BLaER1 treated with 17β-estradiol and CSF1 and Interleukin-3, amounts not matched to agents 10 nM and 100 nM (cell line): ENCODE data around the gene CHRNB1.
A peak's percentile ranks its signal among the peaks of the same experiment; 100 is the strongest.

ENCODE experiments used
- H3K27ac ChIP-seq, 11 experiments: shearing (Covaris generic); formaldehyde crosslinking; 2 replicates each; pipeline ENCODE4 v1.8.1; 2022
- H3K27me3 ChIP-seq, 11 experiments: shearing (Covaris generic); formaldehyde crosslinking; 2 replicates each; pipeline ENCODE4 v1.8.1; 2022
- H3K36me3 ChIP-seq, 11 experiments: shearing (Covaris generic); formaldehyde crosslinking; 2 replicates each; pipeline ENCODE4 v1.8.1; 2022
- H3K4me1 ChIP-seq, 10 experiments: shearing (Covaris generic); formaldehyde crosslinking; 2 replicates each; pipeline ENCODE4 v1.8.1; 2022
- H3K4me2 ChIP-seq, 11 experiments: shearing (Covaris generic); formaldehyde crosslinking; 2 replicates each; pipeline ENCODE4 v1.8.1; 2022
- H3K4me3 ChIP-seq, 10 experiments: shearing (Covaris generic); formaldehyde crosslinking; 2 replicates each; pipeline ENCODE4 v1.8.1; 2022
- H3K9ac ChIP-seq, 11 experiments: shearing (Covaris generic); formaldehyde crosslinking; 2 replicates each; pipeline ENCODE4 v1.8.1; 2022
- H3K9me3 ChIP-seq, 11 experiments: shearing (Covaris generic); formaldehyde crosslinking; replicated peaks in 1 of 11; 2 replicates each; pipeline ENCODE4 v1.8.1; 2022
- H4K20me1 ChIP-seq, 11 experiments: shearing (Covaris generic); formaldehyde crosslinking; 2 replicates each; pipeline ENCODE4 v1.8.1; 2022
- Cebpa-rat ChIP-seq, 11 experiments: shearing (Covaris generic); IDR thresholded peaks; 2 replicates each; pipeline ENCODE4 v1.8.1; 2022

Gene CHRNB1

GRCh38 chr17:7445619-7445968 lies 733 bp downstream of the CHRNB1 start:
- Histone ChIP-seq H3K4me2 (peak overlapping the region; percentile 81 to 96 (median 87)), H3K9me3 (no peaks in the 10 kb centered on the region), H3K9ac (no peak overlapping the region), H3K4me3 (peak overlapping the region in 7 of 10 experiments; percentile 42 to 64 (median 51); a peak in 10 of 20 replicates), H3K27me3 (peaks cover 80 to 89% (median 83%) of the 10 kb centered on the region in 11 experiments), H3K27ac (no peak overlapping the region), H3K4me1 (peaks cover 13 to 23% (median 19%) of the 10 kb centered on the region in 10 experiments), H4K20me1 (peaks cover 0 to 31% (median 10%) of the 10 kb centered on the region in 11 experiments; a peak in 12 of 22 replicates), H3K36me3 (no peaks in the 10 kb centered on the region)
- no peak for TF ChIP-seq Cebpa-rat (IDR thresholded peaks at IDR 0.05)

- no peak for TF ChIP-seq Cebpa-rat (IDR thresholded peaks at IDR 0.05)
- peaks cover 0 to 19% (median 6%) of the 10 kb centered on the region in 11 experiments; a peak in 9 of 22 replicates for H4K20me1 ChIP-seq
- no peaks in the 10 kb centered on the region for H3K9me3 ChIP-seq
- no peak overlapping the region for H3K27ac ChIP-seq
- H3K9ac ChIP-seq = no peak overlapping the region
- H3K4me2 ChIP-seq = no peak overlapping the region
- H3K27me3 ChIP-seq = peaks cover 51 to 60% (median 54%) of the 10 kb centered on the region in 11 experiments
- H3K4me1 ChIP-seq = peaks cover 10 to 18% (median 15%) of the 10 kb centered on the region in 10 experiments
- H3K4me3 ChIP-seq = no peak overlapping the region
- H3K36me3 ChIP-seq = no peaks in the 10 kb centered on the region
These were observed 3.6 kb downstream of the CHRNB1 start for GRCh38 chr17:7448461-7448860.

GRCh38 chr17:7459961-7460545 lies 15.2 kb downstream of the CHRNB1 start:
- Histone ChIP-seq H3K4me1 (peaks cover 13 to 26% (median 20%) of the 10 kb centered on the region in 10 experiments), H3K27me3 (no peaks in the 10 kb centered on the region), H3K27ac (peak overlapping the region in 10 of 11 experiments; percentile 18 to 66 (median 44); a peak in 16 of 22 replicates), H3K36me3 (peaks cover 26 to 49% (median 36%) of the 10 kb centered on the region in 11 experiments), H3K4me3 (no peak overlapping the region), H3K9ac (no peak overlapping the region), H4K20me1 (no peaks in the 10 kb centered on the region; a peak in 2 of 22 replicates), H3K9me3 (no peaks in the 10 kb centered on the region), H3K4me2 (peak overlapping the region in 8 of 11 experiments; percentile 10 to 52 (median 28); a peak in 10 of 22 replicates)
- no peak for TF ChIP-seq Cebpa-rat (IDR thresholded peaks at IDR 0.05)

- no peak overlapping the region for H3K9ac ChIP-seq
- H3K27me3 ChIP-seq = no peaks in the 10 kb centered on the region
- H3K9me3 ChIP-seq = no peaks in the 10 kb centered on the region
- H3K4me1 ChIP-seq = peaks cover 12 to 29% (median 21%) of the 10 kb centered on the region in 10 experiments
- H3K4me2 ChIP-seq = peak overlapping the region in 6 of 11 experiments; percentile 10 to 52 (median 36); a peak in 7 of 22 replicates
- no peak overlapping the region for H3K4me3 ChIP-seq
- no peaks in the 10 kb centered on the region; a peak in 2 of 22 replicates for H4K20me1 ChIP-seq
- H3K36me3 ChIP-seq = peaks cover 33 to 58% (median 43%) of the 10 kb centered on the region in 11 experiments
- TF ChIP-seq Cebpa-rat (IDR thresholded peaks at IDR 0.05) = no peak
- H3K27ac ChIP-seq = peak overlapping the region in 7 of 11 experiments; percentile 37 to 66 (median 49); a peak in 10 of 22 replicates
These were observed 16.2 kb downstream of the CHRNB1 start for GRCh38 chr17:7460850-7461660.

DNA sequence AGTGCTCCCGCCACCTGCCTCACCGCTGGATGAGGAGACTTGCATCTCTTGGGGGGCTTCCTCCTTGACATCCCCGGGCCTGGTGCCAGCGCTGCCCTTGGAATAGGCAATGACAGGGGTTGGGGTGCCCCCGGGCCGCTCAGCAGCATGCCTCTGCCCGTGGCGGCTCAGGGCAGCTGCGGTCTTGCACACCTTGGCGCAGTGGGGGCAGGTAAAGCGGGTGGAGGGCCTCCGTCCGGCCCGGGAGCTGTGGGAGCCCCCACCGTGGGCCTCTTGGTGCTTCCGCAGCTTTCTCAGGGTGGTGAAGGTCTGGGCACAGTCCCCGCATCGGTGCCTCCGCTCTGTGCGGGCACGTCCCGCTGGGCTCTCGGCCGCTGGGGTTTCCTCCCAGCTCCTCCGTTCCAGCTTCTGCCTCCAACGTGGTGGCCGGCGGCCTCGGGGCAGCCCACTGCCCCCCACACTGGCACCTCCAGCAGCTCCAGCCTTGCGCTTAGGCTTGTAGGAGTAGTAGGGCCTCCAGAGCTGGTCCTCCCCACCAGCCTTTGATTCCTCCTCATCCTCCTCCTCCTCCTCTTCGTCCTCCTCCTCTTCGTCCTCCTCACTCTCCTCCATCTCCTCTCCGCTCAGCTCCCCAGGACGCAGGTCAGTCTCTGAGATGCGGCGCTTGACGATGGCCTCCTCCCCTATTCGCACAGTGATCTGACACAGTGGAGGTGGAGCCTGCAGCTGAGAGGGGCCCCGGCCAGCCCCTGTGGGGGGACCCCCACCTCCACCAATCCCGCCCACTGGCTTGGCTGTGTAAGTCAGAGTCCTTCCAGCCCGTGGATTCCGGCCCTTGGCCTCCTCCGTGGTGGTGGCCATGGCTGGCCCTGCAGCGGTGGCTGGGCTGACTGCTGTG lies 17.9 kb downstream of the CHRNB1 start:
- Histone ChIP-seq H3K27me3 (no peaks in the 10 kb centered on the region), H3K36me3 (peaks cover 42 to 75% (median 54%) of the 10 kb centered on the region in 11 experiments)
- no peak for TF ChIP-seq Cebpa-rat (IDR thresholded peaks at IDR 0.05)

DNA sequence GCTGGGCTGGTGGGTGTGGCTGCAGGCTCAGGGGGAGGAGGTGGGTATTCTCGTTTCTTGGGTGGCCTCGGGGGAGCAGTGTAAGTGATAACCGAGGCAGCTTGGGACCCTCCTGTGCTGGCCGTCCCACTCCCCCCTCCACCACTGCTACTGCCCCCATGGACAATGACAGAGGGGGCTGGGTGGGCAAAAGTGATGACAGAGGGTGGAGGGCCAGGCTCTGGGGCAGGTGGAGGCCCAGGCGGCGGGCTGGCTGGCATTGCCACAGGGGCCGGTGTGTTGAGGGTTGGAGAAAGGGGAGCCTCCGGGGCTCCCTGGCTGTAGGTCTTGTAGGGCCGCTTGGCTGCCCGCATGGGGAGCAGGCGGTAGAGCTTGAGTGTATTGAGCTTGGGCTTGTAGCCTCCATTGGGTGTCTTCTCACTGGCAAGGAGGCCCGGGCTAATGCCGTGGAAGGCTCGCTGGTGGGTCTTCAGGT lies 18.5 kb downstream of the CHRNB1 start:
- H3K4me3 ChIP-seq = no peak overlapping the region

More for the DNA sequence above, 17.9 kb downstream of the CHRNB1 start:
- H3K9ac ChIP-seq = no peak overlapping the region
- H3K27ac ChIP-seq = no peak overlapping the region
- H4K20me1 ChIP-seq = peaks cover 0 to 13% (median 0%) of the 10 kb centered on the region in 11 experiments; a peak in 6 of 22 replicates
- no peaks in the 10 kb centered on the region for H3K9me3 ChIP-seq
- no peak overlapping the region for H3K4me2 ChIP-seq
- H3K4me1 ChIP-seq = peaks cover 14 to 34% (median 26%) of the 10 kb centered on the region in 10 experiments
- no peak overlapping the region for H3K4me3 ChIP-seq

DNA sequence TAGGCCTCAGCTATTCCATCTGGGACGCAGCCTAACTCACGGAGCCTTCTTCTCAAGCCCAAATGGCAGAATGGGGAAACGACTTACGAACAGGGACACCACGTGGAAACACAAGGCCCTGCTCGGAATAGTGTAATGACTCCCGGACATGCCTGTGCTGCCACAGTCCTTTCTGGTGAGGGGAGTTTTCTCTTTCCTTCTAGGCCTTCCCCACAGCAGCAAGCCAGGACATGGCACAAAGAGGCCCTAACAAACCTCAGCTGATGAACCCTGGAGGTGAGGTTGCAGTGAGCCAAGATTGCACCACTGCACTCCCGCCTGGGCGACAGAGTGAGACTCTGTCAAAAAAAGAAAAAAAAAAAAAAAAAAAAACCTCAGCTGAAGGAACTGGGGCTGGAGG lies 19.2 kb downstream of the CHRNB1 start:
- no peaks in the 10 kb centered on the region for H3K27me3 ChIP-seq
- H3K9me3 ChIP-seq = no peaks in the 10 kb centered on the region
- H3K4me3 ChIP-seq = no peak overlapping the region
- H3K27ac ChIP-seq = 0 out of 22 replicates have a peak overlapping the region, but pooled peaks of 1 of the 11 experiments have one; percentile 9
- no peak overlapping the region for H3K9ac ChIP-seq
- H3K4me1 ChIP-seq = peaks cover 19 to 42% (median 31%) of the 10 kb centered on the region in 10 experiments
- H3K36me3 ChIP-seq = peaks cover 42 to 68% (median 57%) of the 10 kb centered on the region in 11 experiments
- H3K4me2 ChIP-seq = no peak overlapping the region
- H4K20me1 ChIP-seq = peaks cover 0 to 26% (median 0%) of the 10 kb centered on the region in 11 experiments; a peak in 6 of 22 replicates
- no peak for TF ChIP-seq Cebpa-rat (IDR thresholded peaks at IDR 0.05)

More for the DNA sequence above, 18.5 kb downstream of the CHRNB1 start:
- no peak overlapping the region for H3K4me2 ChIP-seq
- H3K36me3 ChIP-seq = peaks cover 42 to 74% (median 54%) of the 10 kb centered on the region in 11 experiments
- H3K9ac ChIP-seq = no peak overlapping the region
- TF ChIP-seq Cebpa-rat (IDR thresholded peaks at IDR 0.05) = no peak
- no peaks in the 10 kb centered on the region for H3K9me3 ChIP-seq
- peaks cover 19 to 41% (median 31%) of the 10 kb centered on the region in 10 experiments for H3K4me1 ChIP-seq
- peaks cover 0 to 19% (median 0%) of the 10 kb centered on the region in 11 experiments; a peak in 6 of 22 replicates for H4K20me1 ChIP-seq
- no peak overlapping the region for H3K27ac ChIP-seq
- H3K27me3 ChIP-seq = no peaks in the 10 kb centered on the region
